Esophagus squamous epithelium (tissue), 5 donors: ENCODE measurements around the gene ADAMTS12. TPM values are rescaled to one million over a fixed set of nuclear protein-coding genes. Genes with fewer than 3 reads are reported as not detected.

Experiments
- DNase-seq: peaks from one replicate; lab custom pipeline; 2025; lab: John Stamatoyannopoulos, UW
- H3K27ac ChIP-seq, 4 donors: fragments of 200-600 bp; sonication (generic); one replicate each; pipeline ENCODE4 v1.5.1; 2016 to 2019; ENCODE audit warnings: mild to moderate bottlenecking in 1 of 4
- H3K27me3 ChIP-seq, 4 donors: fragments of 200-600 bp; sonication (generic); 1 replicate in 3 of 4; 2 replicates in 1 of 4; pipeline versions ENCODE4 v1.5.1 to v1.6.0; 2017 to 2021; ENCODE audit warnings: antibody characterized with exemption in 1 of 4
- H3K36me3 ChIP-seq, 3 donors: fragments of 200-600 bp; sonication (generic); one replicate each; pipeline ENCODE4 v1.5.1; 2016 to 2019
- H3K4me1 ChIP-seq, 3 donors: fragments of 200-600 bp; sonication (generic); one replicate each; pipeline ENCODE4 v1.5.1; 2017 to 2019
- H3K4me3 ChIP-seq, 4 donors: fragments of 200-600 bp; sonication (generic); 1 replicate in 3 of 4; 2 replicates in 1 of 4; pipeline ENCODE4 v1.5.1; 2016 to 2019; ENCODE audit warnings: mild to moderate bottlenecking in 2 of 4, moderate library complexity in 1 of 4
- H3K9me3 ChIP-seq, 3 donors: fragments of 200-600 bp; sonication (generic); one replicate each; pipeline ENCODE4 v1.5.1; 2016 to 2019
- CTCF ChIP-seq, 6 experiments: fragments of 450-650 bp in 4 of 6; fragments of 200-600 bp in 2 of 6; sonication (generic) in 2 of 6; IDR thresholded peaks; one replicate each; pipeline ENCODE4 v1.5.1; 2016 to 2019; ENCODE audit warnings: antibody characterized with exemption in 6 of 6, mild to moderate bottlenecking in 4 of 6, moderate library complexity in 4 of 6
- POLR2A ChIP-seq, 4 donors: fragments of 450-650 bp; IDR thresholded peaks; one replicate each; pipeline ENCODE4 v1.6.1; 2017; ENCODE audit warnings: antibody characterized with exemption in 4 of 4, mild to moderate bottlenecking in 4 of 4, moderate library complexity in 3 of 4
- WGBS, 2 donors: methylation state at CpG; one replicate each; pipeline ENCODE4 v1.1.5; 2018; 5-methylcytosine and 5-hydroxymethylcytosine counted together
- intact Hi-C: fragments of 100-400 bp; cut with DNase I; formaldehyde crosslinking; loops from one replicate; pipeline ENCODE4 v1.15.0; 2022
- total RNA-seq, 4 donors: library from RNA; depleted of rRNA; stranded (reverse); fragments of >200 nt; gene quantifications; one replicate each; pipeline ENCODE4 v1.1.0, GENCODE V29; 2016
- donor health status: DM: yes; HTN: yes; CAD: no.

The ADAMTS12 gene
- total RNA-seq, 4 donors from 2014 or later, result 0.73 to 1.3 (median 0.76) TPM; not detected in 1

- DNase-seq, result no peak
These were observed 171.6 kb downstream of the ADAMTS12 start for GRCh38 chr5:33720176-33720575.

GRCh38 chr5:33719769-33720168 is 172.0 kb downstream of the ADAMTS12 start:
- 64 to 67% methylated on average over 1 of the region's 1 CpG for WGBS, 2 donors
- Histone ChIP-seq H3K27me3 (no peaks in the 10 kb centered on the region), H3K36me3 (no peaks in the 10 kb centered on the region), H3K4me1 (no peaks in the 10 kb centered on the region), H3K4me3 (no peak overlapping the region), H3K9me3 (no peaks in the 10 kb centered on the region), H3K27ac (no peak overlapping the region)
- intact Hi-C loops, result no loop called here
- TF ChIP-seq POLR2A (IDR thresholded peaks at IDR 0.05) (no peak), CTCF (IDR thresholded peaks at IDR 0.05) (no peak)
- DNase-seq, result no peak

More at GRCh38 chr5:33720176-33720575, 171.6 kb downstream of the ADAMTS12 start:
- no peak overlapping the region for H3K27ac ChIP-seq
- WGBS, 2 donors, result 40 to 46% methylated on average over 1 of the region's 1 CpG
- no peak for TF ChIP-seq POLR2A (IDR thresholded peaks at IDR 0.05)
- no peak for TF ChIP-seq CTCF (IDR thresholded peaks at IDR 0.05)
- H3K4me3 ChIP-seq, result no peak overlapping the region
- H3K9me3 ChIP-seq, result no peaks in the 10 kb centered on the region
- no peaks in the 10 kb centered on the region for H3K4me1 ChIP-seq
- H3K27me3 ChIP-seq, result no peaks in the 10 kb centered on the region
- no peaks in the 10 kb centered on the region for H3K36me3 ChIP-seq
- intact Hi-C loops, result no loop called here

- TF ChIP-seq CTCF (IDR thresholded peaks at IDR 0.05) (no peak), POLR2A (IDR thresholded peaks at IDR 0.05) (no peak)
- H3K4me1 ChIP-seq, result no peaks in the 10 kb centered on the region
- H3K4me3 ChIP-seq, result no peak overlapping the region
- no peak overlapping the region for H3K27ac ChIP-seq
- no peak for DNase-seq
- no peaks in the 10 kb centered on the region for H3K27me3 ChIP-seq
- H3K9me3 ChIP-seq, result no peaks in the 10 kb centered on the region
- H3K36me3 ChIP-seq, result no peaks in the 10 kb centered on the region
- 67 to 79% methylated on average over 1 of the region's 1 CpG for WGBS, 2 donors
- intact Hi-C loops, result no loop called here
These were observed 176.1 kb downstream of the ADAMTS12 start for GRCh38 chr5:33715661-33716060.

GRCh38 chr5:33713136-33713765 is 178.5 kb downstream of the ADAMTS12 start:
- DNase-seq, result no peak
- H3K27ac ChIP-seq, result peak overlapping the region in 2 of 4 donors; percentile 32 to 37
- TF ChIP-seq CTCF (IDR thresholded peaks at IDR 0.05), result no peak
- TF ChIP-seq POLR2A (IDR thresholded peaks at IDR 0.05), result no peak
- intact Hi-C loops, result no loop called here
- WGBS, 2 donors, result 27 to 59% methylated on average over 2 of the region's 2 CpGs
- no peak overlapping the region for H3K4me3 ChIP-seq
- no peaks in the 10 kb centered on the region for H3K9me3 ChIP-seq
- no peaks in the 10 kb centered on the region for H3K27me3 ChIP-seq
- H3K4me1 ChIP-seq, result no peaks in the 10 kb centered on the region
- H3K36me3 ChIP-seq, result no peaks in the 10 kb centered on the region

- no peak for TF ChIP-seq POLR2A (IDR thresholded peaks at IDR 0.05)
- no peak for TF ChIP-seq CTCF (IDR thresholded peaks at IDR 0.05)
- no peak overlapping the region for H3K4me3 ChIP-seq
- DNase-seq, result no peak
- intact Hi-C loops, result no loop called here
- no peaks in the 10 kb centered on the region for H3K4me1 ChIP-seq
- peak overlapping the region in 1 of 4 donors; percentile 10 for H3K27ac ChIP-seq
- H3K36me3 ChIP-seq, result no peaks in the 10 kb centered on the region
- no peaks in the 10 kb centered on the region for H3K27me3 ChIP-seq
- no peaks in the 10 kb centered on the region for H3K9me3 ChIP-seq
These were observed 179.1 kb downstream of the ADAMTS12 start for GRCh38 chr5:33712664-33713063.
